BE2C (cell line): ENCODE results near the gene JAK3.

Experiments used
- DNase-seq: peaks from one replicate; pipeline ENCODE4 v3.0.0-alpha.2; 2020
- H3K27me3 ChIP-seq: fragments of 250-450 bp; sonication (Bioruptor Pico); 2 replicates; pipeline ENCODE4 v1.5.1; 2020; ENCODE audit warnings: mild to moderate bottlenecking
- H3K36me3 ChIP-seq: fragments of 250-450 bp; sonication (Bioruptor Pico); 2 replicates; pipeline ENCODE4 v1.5.1; 2020; ENCODE audit warnings: mild to moderate bottlenecking
- H3K4me1 ChIP-seq: fragments of 250-450 bp; sonication (Bioruptor Pico); 2 replicates; pipeline ENCODE4 v1.5.1; 2020
- H3K4me3 ChIP-seq: 2 replicates; pipeline ENCODE4 v1.5.1; 2011; ENCODE audit warnings: low read depth, low read length
- H3K9me3 ChIP-seq: fragments of 250-450 bp; sonication (Bioruptor Pico); 2 replicates; pipeline ENCODE4 v1.5.1; 2020
- CTCF ChIP-seq: IDR thresholded peaks from 2 replicates; pipeline ENCODE4 v1.5.1; 2012; ENCODE audit warnings: mild to moderate bottlenecking, low read depth, low read length

The JAK3 gene

GRCh38 chr19:17868669-17869068 lies 20.9 kb upstream of the JAK3 start:
- H3K9me3 ChIP-seq = no peaks in the 10 kb centered on the region

GRCh38 chr19:17866964-17867486 lies 19.2 kb upstream of the JAK3 start:
- Histone ChIP-seq H3K9me3 (no peaks in the 10 kb centered on the region), H3K4me1 (no peaks in the 10 kb centered on the region), H3K27me3 (peaks cover 42% of the 10 kb centered on the region), H3K36me3 (peaks cover 30% of the 10 kb centered on the region), H3K4me3 (no peak overlapping the region)
- no peak for DNase-seq
- no peak for TF ChIP-seq CTCF

More at GRCh38 chr19:17868669-17869068, 20.9 kb upstream of the JAK3 start:
- Histone ChIP-seq H3K4me3 (no peak overlapping the region), H3K4me1 (no peaks in the 10 kb centered on the region), H3K27me3 (peaks cover 59% of the 10 kb centered on the region), H3K36me3 (peaks cover 13% of the 10 kb centered on the region)
- TF ChIP-seq CTCF = no peak
- no peak for DNase-seq

- Histone ChIP-seq H3K9me3 (no peaks in the 10 kb centered on the region), H3K4me3 (no peak overlapping the region), H3K4me1 (no peaks in the 10 kb centered on the region), H3K27me3 (peaks cover 36% of the 10 kb centered on the region), H3K36me3 (peaks cover 36% of the 10 kb centered on the region)
- TF ChIP-seq CTCF = no peak
- no peak for DNase-seq
These were observed 18.7 kb upstream of the JAK3 start for GRCh38 chr19:17866312-17866963.

GRCh38 chr19:17865364-17866311 lies 17.9 kb upstream of the JAK3 start:
- H3K4me3 ChIP-seq = no peak overlapping the region
- TF ChIP-seq CTCF = no peak
- H3K36me3 ChIP-seq = peaks cover 44% of the 10 kb centered on the region
- H3K27me3 ChIP-seq = peaks cover 28% of the 10 kb centered on the region
- H3K4me1 ChIP-seq = no peaks in the 10 kb centered on the region
- no peak for DNase-seq
- H3K9me3 ChIP-seq = no peaks in the 10 kb centered on the region

GRCh38 chr19:17863520-17864182 lies 15.9 kb upstream of the JAK3 start:
- Histone ChIP-seq H3K4me3 (no peak overlapping the region), H3K4me1 (no peaks in the 10 kb centered on the region), H3K27me3 (peaks cover 10% of the 10 kb centered on the region; the same call in 1 of the 2 replicates), H3K9me3 (no peaks in the 10 kb centered on the region), H3K36me3 (peaks cover 53% of the 10 kb centered on the region)
- TF ChIP-seq CTCF = no peak
- no peak for DNase-seq
